Activated T-cell treated with anti-CD3 and anti-CD28 coated beads for 24 hours (primary cell): ENCODE measurements around the gene RHOC.
A peak's percentile ranks its signal among the peaks of the same experiment; 100 is the strongest.

ENCODE experiments used
- DNase-seq: peaks from one replicate; pipeline ENCODE4 v3.0.0-alpha.2; 2020; ENCODE audit warnings: low read depth

The RHOC gene

GRCh38 chr1:112678605-112679004, 28.3 kb downstream of the RHOC start:
- DNase-seq: no peak

GRCh38 chr1:112677501-112677900, 29.4 kb downstream of the RHOC start:
- no peak for DNase-seq

GRCh38 chr1:112676543-112676942, 30.4 kb downstream of the RHOC start:
- no peak for DNase-seq

- DNase-seq: no peak
Measured at GRCh38 chr1:112675728-112676381, 31.1 kb downstream of the RHOC start.

- DNase-seq: peak; percentile 16
Measured at GRCh38 chr1:112674986-112675727, 31.8 kb downstream of the RHOC start.

- DNase-seq: peak; percentile 38
Measured at GRCh38 chr1:112674440-112674985, 32.4 kb downstream of the RHOC start, which contains the start of gene MOV10. TSS of gene MOV10 (plus strand) at chr1:112674659. CDS start at chr1:112674913, 254 bp downstream.

GRCh38 chr1:112673592-112674439, 33.1 kb downstream of the RHOC start:
- DNase-seq: no peak

GRCh38 chr1:112672842-112673241, 34.1 kb downstream of the RHOC start:
- DNase-seq: no peak

GRCh38 chr1:112672009-112672408, 34.9 kb downstream of the RHOC start:
- DNase-seq: no peak

GRCh38 chr1:112666946-112667345, 40.0 kb downstream of the RHOC start:
- no peak for DNase-seq

GRCh38 chr1:112665857-112666256, 41.1 kb downstream of the RHOC start:
- DNase-seq: no peak

- no peak for DNase-seq
Measured at GRCh38 chr1:112651205-112651604, 55.7 kb downstream of the RHOC start.
